Activated CD4-positive, alpha-beta T cell treated with anti-CD3 and anti-CD28 coated beads for 24 hours (primary cell): Measurements from ENCODE around the gene USP44.
"Not testable (repeated sequence)": the region's sequence is repeated elsewhere in the genome, so short reads cannot be mapped to it uniquely, and the experiment has no call there.

Experiments used
- DNase-seq, 2 donors: peaks; one replicate each; pipeline ENCODE4 v3.0.0-alpha.2; 2020; ENCODE audit warnings: low read depth in 2 of 2

Gene USP44

GRCh38 chr12:95551305-95551704, at the start of gene USP44:
Gene USP44 (minus strand): TSS chr12:95551476. CDS start chr12:95534256, 17,220 bp downstream.
- DNase-seq, result no peak

DNA sequence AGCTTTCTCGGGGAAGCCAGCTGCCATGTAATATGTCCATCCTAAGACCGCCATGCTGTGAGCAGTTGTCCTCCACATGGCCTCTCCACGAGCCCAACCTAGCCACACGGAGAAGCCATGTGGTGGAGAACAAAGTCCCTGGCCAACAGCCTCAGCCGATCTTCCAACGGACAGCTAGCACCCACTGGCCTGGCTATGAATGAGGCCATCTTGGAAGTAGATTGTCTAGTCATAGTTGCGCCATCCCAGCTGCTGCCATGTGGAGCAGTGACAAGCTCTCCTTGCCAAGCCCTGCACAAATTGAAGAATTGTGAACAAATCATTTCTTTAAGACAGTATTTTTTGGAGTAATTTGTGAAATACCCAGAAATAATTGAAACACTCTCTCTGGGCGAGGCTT, 49.3 kb upstream of the USP44 start:
- DNase-seq, result no peak

DNA sequence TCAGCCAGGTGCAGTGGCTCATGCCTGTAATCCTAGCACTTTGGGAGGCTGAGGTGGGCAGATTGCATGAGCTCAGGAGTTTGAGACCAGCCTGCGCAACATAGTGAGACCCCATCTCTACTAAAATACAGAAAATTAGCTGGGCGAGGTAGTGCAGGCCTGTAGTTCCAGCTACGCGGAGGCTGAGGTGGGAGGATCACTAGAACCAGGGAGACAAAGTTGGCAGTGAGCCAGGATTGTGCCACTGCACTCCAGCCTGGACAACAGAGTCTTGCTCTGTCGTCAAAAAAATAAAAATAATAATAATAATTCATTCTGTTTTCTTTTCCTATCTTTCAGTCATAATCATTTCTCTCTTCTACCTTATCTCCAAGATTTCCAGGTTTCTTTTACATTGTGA, 48.6 kb upstream of the USP44 start:
- no peak for DNase-seq

DNA sequence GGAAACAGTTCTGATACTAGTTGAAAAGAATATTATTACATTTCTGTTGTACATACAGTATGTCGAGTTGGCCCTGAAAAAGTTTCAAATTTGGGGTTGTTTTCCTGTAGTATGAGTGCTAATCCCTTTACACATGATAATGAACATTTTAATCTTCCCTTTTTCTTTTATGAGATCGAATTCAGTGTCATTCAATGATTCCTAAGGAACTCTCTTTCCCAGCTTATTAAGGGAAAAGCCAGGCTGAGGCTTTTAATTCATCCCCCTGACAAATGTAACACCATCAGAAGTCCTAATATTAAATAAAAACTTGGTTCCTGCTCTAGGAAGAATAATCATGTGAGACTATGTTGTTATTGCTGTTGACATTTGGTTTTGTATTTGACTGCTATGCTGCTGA, 42.9 kb upstream of the USP44 start:
- DNase-seq, result no peak

DNA sequence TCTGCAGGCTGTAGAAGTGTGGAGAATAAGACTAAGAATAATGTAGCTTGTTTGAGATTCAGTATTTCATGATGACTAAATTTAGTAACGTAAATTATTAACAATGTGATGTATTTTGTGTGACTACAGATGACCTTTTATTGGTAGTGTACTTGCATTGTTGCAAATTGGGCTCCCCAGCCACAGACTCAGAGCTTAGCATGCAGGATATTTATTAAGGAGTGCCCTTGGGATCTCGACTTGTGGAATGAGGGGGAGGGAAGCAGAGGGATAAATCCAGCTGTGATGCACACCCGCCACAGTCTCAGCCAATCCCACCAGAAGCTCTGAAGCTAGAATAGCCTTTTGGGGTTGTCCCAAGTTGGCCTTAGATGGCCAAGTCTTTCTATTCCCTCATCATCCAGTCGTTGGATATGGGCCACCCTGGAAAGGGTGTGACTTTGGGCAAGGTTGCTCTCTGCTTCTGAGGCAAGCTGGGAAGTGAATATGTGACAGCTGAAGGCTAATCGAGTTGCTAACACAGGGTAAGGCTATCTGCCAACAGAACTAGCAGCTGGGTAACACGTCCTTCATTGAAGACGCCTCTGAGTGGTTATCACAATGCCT, 42.1 kb upstream of the USP44 start:
- no peak for DNase-seq

- no peak for DNase-seq
Observed at GRCh38 chr12:95591731-95592130, 40.5 kb upstream of the USP44 start.

DNA sequence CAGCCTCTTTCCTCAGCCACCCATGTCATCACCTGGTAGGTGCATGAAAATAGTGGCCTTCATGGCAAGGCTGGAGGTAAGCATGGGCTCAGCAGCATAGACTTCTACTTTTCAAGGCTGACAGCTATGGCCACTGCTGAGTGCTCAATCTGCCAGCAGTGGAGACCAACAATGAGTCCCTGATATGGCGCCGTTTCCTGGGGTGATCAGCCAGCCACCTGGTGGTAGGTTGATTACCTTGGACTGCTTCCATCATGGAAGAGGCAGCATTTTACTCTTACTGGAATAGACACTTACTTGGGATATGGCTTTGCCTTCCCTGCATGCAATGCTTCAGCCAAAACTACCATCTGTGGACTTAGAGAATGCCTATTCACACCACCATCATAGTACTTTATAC, 39.5 kb upstream of the USP44 start:
- DNase-seq, result no peak

- no peak for DNase-seq
Observed at GRCh38 chr12:95583933-95584332, 32.7 kb upstream of the USP44 start.

- DNase-seq, result no peak
Observed at GRCh38 chr12:95582230-95583058, 31.2 kb upstream of the USP44 start.

GRCh38 chr12:95577820-95578219, 26.5 kb upstream of the USP44 start:
- DNase-seq, result no peak

DNA sequence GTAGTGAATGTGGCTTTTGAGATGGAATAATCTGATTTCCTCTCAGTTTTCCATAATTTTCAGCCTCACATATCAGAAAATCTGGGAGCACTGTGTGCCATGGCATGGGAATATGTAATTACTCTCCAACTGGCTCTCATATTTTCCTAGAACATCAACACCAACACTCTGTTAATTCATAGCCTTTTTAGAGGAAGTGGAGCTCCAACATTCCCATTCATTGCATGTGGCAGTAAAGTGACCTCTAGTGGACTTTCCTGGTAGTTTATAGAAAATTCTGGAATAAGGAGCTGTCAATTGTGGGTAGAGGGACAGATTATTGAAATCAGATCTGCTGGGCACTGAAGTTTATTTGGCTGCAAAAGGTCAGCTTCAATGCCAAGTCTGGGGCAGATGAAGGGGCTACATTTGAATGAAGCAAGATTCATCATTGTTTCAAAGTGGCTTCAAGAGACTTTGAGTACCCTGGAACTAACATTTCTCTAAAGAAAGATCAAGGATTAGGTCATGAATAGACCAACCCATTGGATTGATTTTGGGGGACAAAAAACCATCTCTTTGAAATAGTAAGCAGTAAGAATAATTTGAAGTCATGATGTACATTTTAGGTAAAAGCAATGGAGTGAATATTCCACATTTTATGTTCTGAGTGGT, 23.6 kb upstream of the USP44 start:
- DNase-seq, result no peak

DNA sequence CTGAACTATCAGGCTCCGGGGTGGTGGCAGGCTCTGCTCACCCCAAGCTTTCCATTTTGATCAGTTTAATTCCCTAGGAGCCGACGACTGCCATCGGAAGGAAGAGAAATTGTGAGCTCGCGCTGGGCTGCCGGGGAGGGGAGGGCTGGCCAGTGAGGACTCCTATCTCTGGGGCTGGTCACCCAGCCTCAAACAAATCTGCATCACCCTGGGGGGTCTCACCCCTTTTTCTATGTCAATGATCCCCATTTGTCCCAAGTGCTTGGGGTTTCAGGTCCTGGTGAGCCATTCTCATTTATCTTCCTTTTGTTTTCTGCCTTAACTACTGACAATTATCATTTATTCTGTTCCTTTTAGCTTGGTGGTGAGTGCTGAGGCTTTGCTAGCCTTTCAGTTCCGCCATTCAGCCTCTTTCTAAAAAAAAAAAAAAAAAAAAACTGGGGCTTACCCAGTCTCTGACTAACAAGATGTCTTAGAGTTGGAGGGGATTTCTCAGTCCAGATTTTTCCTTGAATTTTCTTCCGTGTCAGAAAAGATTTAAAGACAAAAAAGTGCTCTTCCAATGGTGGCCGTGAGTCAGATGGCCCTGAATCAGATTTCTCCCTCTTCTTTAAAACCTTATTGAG, 22.8 kb upstream of the USP44 start:
- no peak for DNase-seq

- no peak for DNase-seq
Observed at GRCh38 chr12:95571369-95571768, 20.1 kb upstream of the USP44 start.

GRCh38 chr12:95568045-95568444, 16.8 kb upstream of the USP44 start:
- DNase-seq, result not testable (repeated sequence)

DNA sequence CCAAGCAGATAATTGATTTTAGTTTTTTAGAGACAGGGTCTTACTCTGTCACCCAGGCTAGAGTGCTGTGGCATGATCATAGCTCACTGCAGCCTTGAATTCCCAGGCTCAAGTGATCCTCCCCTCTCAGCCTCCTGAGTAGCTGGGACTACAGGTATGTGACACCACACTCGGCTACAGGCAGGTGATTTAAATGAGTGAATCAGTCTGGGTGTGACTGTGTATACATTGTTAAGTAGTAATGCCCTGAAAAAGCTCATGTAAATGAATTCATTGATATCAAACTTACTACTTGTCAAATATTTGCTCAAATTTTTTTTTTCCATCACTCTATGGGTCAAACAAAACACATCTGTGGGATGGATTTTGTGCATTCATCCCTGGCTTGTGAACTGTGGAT, 6.3 kb upstream of the USP44 start:
- DNase-seq, result no peak

- no peak for DNase-seq
Observed at GRCh38 chr12:95554532-95555071, 3.3 kb upstream of the USP44 start.

DNA sequence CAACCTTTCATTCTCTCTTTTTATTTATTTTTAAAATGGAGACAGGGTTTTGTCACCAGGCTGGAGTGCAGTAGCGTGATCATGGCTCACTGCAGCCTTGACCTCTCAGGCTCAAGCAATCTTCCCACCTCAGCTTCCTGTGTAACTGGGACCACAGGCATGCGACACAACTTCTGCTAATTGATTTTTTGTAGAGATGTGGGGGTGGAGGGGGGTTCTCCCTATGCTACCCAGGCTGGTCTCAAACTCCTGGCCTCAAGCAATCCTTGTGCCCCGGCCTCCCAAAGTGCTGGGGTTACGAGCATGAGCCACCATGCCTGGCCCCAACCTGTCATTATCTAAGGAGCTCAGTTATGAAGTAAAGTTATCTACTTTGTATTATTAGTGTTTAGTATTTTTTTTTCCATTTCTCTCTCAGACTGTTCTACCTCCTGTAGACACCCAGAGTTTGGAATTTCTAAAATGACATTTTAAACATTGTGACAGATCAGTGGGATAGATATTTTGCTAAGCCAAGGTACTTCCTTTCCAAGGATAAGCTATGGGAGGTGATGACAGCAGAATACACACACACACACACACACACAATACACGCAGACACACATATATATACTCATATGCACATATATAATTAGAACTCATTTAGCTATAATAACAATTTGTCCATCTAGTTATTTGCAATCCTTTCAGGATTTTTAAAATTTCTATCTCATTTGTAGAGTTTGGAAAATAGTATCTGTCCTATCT, 2.1 kb upstream of the USP44 start:
- DNase-seq, result no peak

GRCh38 chr12:95551913-95552516, 739 bp upstream of the USP44 start:
- DNase-seq, result no peak

GRCh38 chr12:95549392-95550084, 1.7 kb downstream of the USP44 start:
- DNase-seq, result no peak
